ENCODE results near the gene IKBKG. TPM values are rescaled to one million over a fixed set of nuclear protein-coding genes. Genes with fewer than 3 reads are reported as not detected.
A peak's percentile ranks its signal among the peaks of the same experiment; 100 is the strongest.
"Not testable (repeated sequence)": the region's sequence is repeated elsewhere in the genome, so short reads cannot be mapped to it uniquely, and the experiment has no call there.

Gene IKBKG
- total RNA-seq, 1 donor from 2014 or later = 40.7 TPM

GRCh38 chrX:154548028-154548316 lies 552 bp downstream of the IKBKG start:
- H3K27me3 Mint-ChIP-seq (ENCODE audit: insufficient read depth) = no peaks in the 10 kb centered on the region
- H3K36me3 Mint-ChIP-seq (ENCODE audit: low read depth) = peaks cover 22% of the 10 kb centered on the region
- no peaks in the 10 kb centered on the region for H3K9me3 Mint-ChIP-seq
- DNase-seq (ENCODE audit: low spot score) = no peak
- intact Hi-C loops (cut with micrococcal nuclease) = no loop called here
- H3K4me1 Mint-ChIP-seq (ENCODE audit: low read depth) = peaks cover 28% of the 10 kb centered on the region
- peak overlapping the region; percentile 98 for H3K27ac Mint-ChIP-seq
- peak overlapping the region; percentile 96 for H3K4me3 Mint-ChIP-seq

DNA sequence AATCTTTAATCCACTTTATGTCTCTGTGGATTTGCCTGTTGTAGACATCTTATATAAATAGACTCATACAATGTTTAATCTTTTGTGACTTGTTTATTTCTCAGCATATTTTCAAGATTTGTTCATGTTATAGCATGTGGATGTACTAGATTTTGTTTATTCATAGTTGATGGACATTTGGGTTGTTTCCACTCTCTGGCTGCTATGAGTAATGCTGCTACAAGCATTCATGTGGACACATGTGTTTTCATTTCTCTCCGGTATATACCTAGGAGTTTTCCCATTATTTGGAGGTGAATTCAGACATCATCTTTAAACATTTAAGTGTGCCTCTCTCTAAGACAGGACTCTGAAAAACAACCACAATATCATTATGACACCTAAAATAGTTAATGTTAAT lies 2.3 kb downstream of the IKBKG start:
- intact Hi-C loops (cut with micrococcal nuclease) = no loop called here
- Mint-ChIP-seq H3K4me3 (peak overlapping the region; percentile 73), H3K27me3 (ENCODE audit: insufficient read depth) (no peaks in the 10 kb centered on the region), H3K27ac (peak overlapping the region; percentile 58), H3K9me3 (no peaks in the 10 kb centered on the region), H3K36me3 (ENCODE audit: low read depth) (peaks cover 24% of the 10 kb centered on the region), H3K4me1 (ENCODE audit: low read depth) (peaks cover 24% of the 10 kb centered on the region)
- no peak for DNase-seq (ENCODE audit: low spot score)

DNA sequence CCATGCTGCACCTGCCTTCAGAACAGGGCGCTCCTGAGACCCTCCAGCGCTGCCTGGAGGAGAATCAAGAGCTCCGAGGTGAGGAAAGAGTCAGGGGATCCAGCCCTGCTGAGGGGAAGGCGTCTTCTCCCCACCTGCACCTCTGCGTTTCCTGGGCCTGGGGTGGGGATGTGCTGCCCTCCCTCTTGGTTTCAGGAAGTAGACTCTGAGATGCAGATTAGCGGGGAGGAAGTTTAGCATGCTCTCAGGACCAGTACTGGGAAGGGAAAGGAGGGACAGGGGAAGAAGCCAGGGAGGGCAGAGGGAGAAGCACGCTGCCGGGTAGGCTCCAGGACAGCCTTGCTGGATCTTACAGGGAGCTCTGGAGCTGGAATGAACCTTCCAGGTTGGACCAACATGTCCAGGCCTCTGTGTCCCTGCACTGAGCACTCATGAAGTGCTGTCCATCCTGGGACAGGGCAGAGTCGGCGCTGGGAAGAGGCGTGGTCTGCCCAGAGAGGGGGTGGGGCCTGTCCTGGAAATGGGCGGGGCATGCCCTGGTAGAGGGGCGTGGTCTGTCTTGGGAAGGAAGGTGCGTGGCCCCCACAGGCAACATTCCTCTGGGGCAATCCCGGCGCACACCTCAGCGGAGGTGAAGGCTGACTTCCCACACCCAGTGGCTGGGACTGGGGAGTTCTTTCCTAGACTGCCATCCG lies 4.8 kb downstream of the IKBKG start:
- intact Hi-C loops (cut with micrococcal nuclease); H3K27ac Mint-ChIP-seq; H3K4me3 Mint-ChIP-seq; H3K27me3 Mint-ChIP-seq (ENCODE audit: insufficient read depth); DNase-seq (ENCODE audit: low spot score); H3K9me3 Mint-ChIP-seq: not testable (repeated sequence)
- Mint-ChIP-seq H3K4me1 (ENCODE audit: low read depth) (peaks cover 19% of the 10 kb centered on the region), H3K36me3 (ENCODE audit: low read depth) (peaks cover 24% of the 10 kb centered on the region)

DNA sequence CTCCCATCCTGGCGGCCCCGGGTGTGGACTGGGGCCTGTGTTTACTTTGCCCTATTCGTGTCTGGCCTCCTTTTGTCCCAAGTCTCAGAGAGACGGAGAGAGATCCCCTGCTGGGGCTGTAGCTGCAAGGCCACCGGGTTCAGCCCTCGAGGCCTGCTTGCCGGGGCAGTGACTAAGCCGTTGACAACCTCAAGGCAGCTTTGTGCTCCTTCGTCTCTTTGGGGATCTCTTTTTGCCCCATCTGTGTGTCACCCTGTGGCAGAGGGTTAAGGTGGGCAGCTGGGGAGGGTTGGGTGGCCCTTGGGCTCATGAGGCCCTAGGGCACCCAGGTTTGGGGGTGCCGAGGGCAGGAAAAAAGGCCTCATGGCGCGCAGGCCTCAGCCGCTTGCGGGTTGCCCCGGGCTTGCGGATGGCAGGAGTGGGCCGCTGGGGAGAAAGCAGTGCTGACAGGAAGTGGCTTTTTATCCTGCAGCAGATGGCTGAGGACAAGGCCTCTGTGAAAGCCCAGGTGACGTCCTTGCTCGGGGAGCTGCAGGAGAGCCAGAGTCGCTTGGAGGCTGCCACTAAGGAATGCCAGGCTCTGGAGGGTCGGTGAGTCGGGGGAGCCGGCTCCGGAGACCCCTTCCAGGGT lies 10.8 kb downstream of the IKBKG start:
- H3K27me3 Mint-ChIP-seq (ENCODE audit: insufficient read depth); H3K36me3 Mint-ChIP-seq (ENCODE audit: low read depth); intact Hi-C loops (cut with micrococcal nuclease); H3K4me3 Mint-ChIP-seq; H3K27ac Mint-ChIP-seq; H3K9me3 Mint-ChIP-seq; H3K4me1 Mint-ChIP-seq (ENCODE audit: low read depth); DNase-seq (ENCODE audit: low spot score): not testable (repeated sequence)

GRCh38 chrX:154558896-154559295 lies 11.5 kb downstream of the IKBKG start:
- H3K27me3 Mint-ChIP-seq (ENCODE audit: insufficient read depth); H3K27ac Mint-ChIP-seq; H3K9me3 Mint-ChIP-seq; intact Hi-C loops (cut with micrococcal nuclease); H3K4me3 Mint-ChIP-seq; H3K4me1 Mint-ChIP-seq (ENCODE audit: low read depth); DNase-seq (ENCODE audit: low spot score); H3K36me3 Mint-ChIP-seq (ENCODE audit: low read depth): not testable (repeated sequence)

GRCh38 chrX:154560326-154560725 lies 12.9 kb downstream of the IKBKG start:
- DNase-seq (ENCODE audit: low spot score); H3K4me3 Mint-ChIP-seq; H3K27ac Mint-ChIP-seq; H3K27me3 Mint-ChIP-seq (ENCODE audit: insufficient read depth); H3K9me3 Mint-ChIP-seq; H3K36me3 Mint-ChIP-seq (ENCODE audit: low read depth); H3K4me1 Mint-ChIP-seq (ENCODE audit: low read depth); intact Hi-C loops (cut with micrococcal nuclease): not testable (repeated sequence)

DNA sequence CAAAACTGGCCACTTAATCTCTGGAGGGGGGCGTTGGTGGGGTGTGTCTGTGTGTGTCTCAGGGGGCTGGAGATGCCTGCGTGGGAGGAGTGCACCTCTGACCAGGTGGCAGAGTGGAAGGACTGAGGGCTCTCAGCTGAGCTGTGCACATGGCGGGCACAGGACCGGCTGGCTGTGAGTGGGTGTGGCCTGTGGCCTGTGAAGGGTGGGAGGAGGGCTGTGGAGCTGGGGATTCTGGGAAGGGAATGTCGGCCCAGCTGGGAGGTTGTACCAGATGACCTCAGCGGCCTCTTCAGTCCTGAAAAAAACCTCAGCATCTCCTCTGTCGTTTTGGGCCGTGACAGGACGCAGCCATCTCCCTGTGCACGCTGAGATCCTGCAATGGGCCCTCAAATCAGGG lies 14.9 kb downstream of the IKBKG start:
- DNase-seq (ENCODE audit: low spot score); H3K9me3 Mint-ChIP-seq; H3K4me3 Mint-ChIP-seq; H3K36me3 Mint-ChIP-seq (ENCODE audit: low read depth); H3K27me3 Mint-ChIP-seq (ENCODE audit: insufficient read depth); intact Hi-C loops (cut with micrococcal nuclease); H3K4me1 Mint-ChIP-seq (ENCODE audit: low read depth); H3K27ac Mint-ChIP-seq: not testable (repeated sequence)

- H3K9me3 Mint-ChIP-seq; H3K36me3 Mint-ChIP-seq (ENCODE audit: low read depth); H3K4me1 Mint-ChIP-seq (ENCODE audit: low read depth); H3K27ac Mint-ChIP-seq; intact Hi-C loops (cut with micrococcal nuclease); DNase-seq (ENCODE audit: low spot score); H3K27me3 Mint-ChIP-seq (ENCODE audit: insufficient read depth); H3K4me3 Mint-ChIP-seq: not testable (repeated sequence)
These were observed 22.9 kb downstream of the IKBKG start for GRCh38 chrX:154570361-154570760.

GRCh38 chrX:154573061-154573460 lies 25.6 kb downstream of the IKBKG start:
- intact Hi-C loops (cut with micrococcal nuclease); H3K27me3 Mint-ChIP-seq (ENCODE audit: insufficient read depth); H3K27ac Mint-ChIP-seq; H3K36me3 Mint-ChIP-seq (ENCODE audit: low read depth); DNase-seq (ENCODE audit: low spot score); H3K4me3 Mint-ChIP-seq; H3K9me3 Mint-ChIP-seq; H3K4me1 Mint-ChIP-seq (ENCODE audit: low read depth): not testable (repeated sequence)

DNA sequence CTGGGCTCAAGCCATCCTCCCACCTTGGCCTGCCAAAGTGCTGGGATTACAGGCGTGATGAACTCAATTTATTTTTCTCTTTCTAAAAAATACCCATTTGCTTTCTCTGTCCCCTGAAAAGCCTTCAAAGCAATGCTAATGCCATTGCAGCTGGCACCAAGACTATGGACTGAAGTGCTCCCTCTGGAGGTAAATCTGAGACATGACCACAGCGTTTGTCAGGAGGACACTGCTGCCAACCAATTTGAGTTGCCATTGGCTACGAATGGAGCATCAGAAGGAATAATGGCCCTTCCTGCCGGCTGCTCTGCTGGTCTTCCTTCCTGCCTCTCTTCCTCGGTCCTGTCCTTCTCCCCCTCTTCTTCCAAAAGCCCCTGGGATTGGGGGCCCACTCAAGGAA lies 27.7 kb downstream of the IKBKG start:
- DNase-seq (ENCODE audit: low spot score); H3K36me3 Mint-ChIP-seq (ENCODE audit: low read depth); H3K27ac Mint-ChIP-seq; intact Hi-C loops (cut with micrococcal nuclease); H3K27me3 Mint-ChIP-seq (ENCODE audit: insufficient read depth); H3K4me3 Mint-ChIP-seq; H3K4me1 Mint-ChIP-seq (ENCODE audit: low read depth); H3K9me3 Mint-ChIP-seq: not testable (repeated sequence)

DNA sequence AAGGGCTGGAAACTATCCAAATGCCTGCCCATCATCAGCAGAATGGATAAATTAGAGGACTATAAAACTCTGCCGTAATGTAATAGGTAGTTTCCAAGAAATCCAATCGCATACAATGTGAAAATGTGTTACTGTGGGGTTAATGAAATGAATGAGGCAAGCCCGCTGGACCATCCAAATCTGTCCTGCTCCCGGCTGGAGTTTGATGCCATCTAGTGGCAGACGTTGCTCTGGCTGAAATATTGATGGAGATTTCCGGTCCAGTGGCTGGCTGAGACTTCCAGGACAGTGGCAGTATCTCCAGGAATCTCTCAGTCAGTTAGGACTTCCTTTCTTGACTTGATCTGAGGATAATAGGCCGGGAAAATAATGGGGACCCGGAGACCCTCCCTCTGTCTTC lies 35.6 kb downstream of the IKBKG start:
- H3K4me3 Mint-ChIP-seq; H3K36me3 Mint-ChIP-seq (ENCODE audit: low read depth); intact Hi-C loops (cut with micrococcal nuclease); DNase-seq (ENCODE audit: low spot score); H3K27ac Mint-ChIP-seq; H3K9me3 Mint-ChIP-seq; H3K27me3 Mint-ChIP-seq (ENCODE audit: insufficient read depth); H3K4me1 Mint-ChIP-seq (ENCODE audit: low read depth): not testable (repeated sequence)

GRCh38 chrX:154584585-154585183 lies 37.3 kb downstream of the IKBKG start, which contains the start of gene CTAG1A:
Gene CTAG1A (plus strand): TSS chrX:154585133. CDS start chrX:154585207, 74 bp downstream.
- H3K4me1 Mint-ChIP-seq (ENCODE audit: low read depth); DNase-seq (ENCODE audit: low spot score); H3K9me3 Mint-ChIP-seq; H3K36me3 Mint-ChIP-seq (ENCODE audit: low read depth); H3K27ac Mint-ChIP-seq; intact Hi-C loops (cut with micrococcal nuclease); H3K4me3 Mint-ChIP-seq; H3K27me3 Mint-ChIP-seq (ENCODE audit: insufficient read depth): not testable (repeated sequence)

- H3K36me3 Mint-ChIP-seq (ENCODE audit: low read depth); H3K27ac Mint-ChIP-seq; DNase-seq (ENCODE audit: low spot score); H3K4me3 Mint-ChIP-seq; intact Hi-C loops (cut with micrococcal nuclease); H3K27me3 Mint-ChIP-seq (ENCODE audit: insufficient read depth); H3K4me1 Mint-ChIP-seq (ENCODE audit: low read depth); H3K9me3 Mint-ChIP-seq: not testable (repeated sequence)
These were observed 43.0 kb downstream of the IKBKG start for GRCh38 chrX:154590415-154590814.
